Tibial nerve (tissue), 4 donors: ENCODE measurements around the gene AMPD1. TPM values are rescaled to one million over a fixed set of nuclear protein-coding genes. Genes with fewer than 3 reads are reported as not detected.

Source experiments
- DNase-seq, 2 donors: peaks; one replicate each; pipeline ENCODE4 v3.0.0-alpha.2; 2019; ENCODE audit warnings: low spot score in 2 of 2
- H3K27ac ChIP-seq, 4 donors: fragments of 200-600 bp; sonication (generic) in 3 of 4; one replicate each; pipeline ENCODE4 v1.5.1; 2017 to 2019; ENCODE audit warnings: mild to moderate bottlenecking in 1 of 4
- H3K27me3 ChIP-seq, 2 donors: fragments of 200-600 bp; sonication (generic) in 1 of 2; one replicate each; pipeline versions ENCODE4 v1.5.1 to v1.6.0; 2017 to 2019
- H3K36me3 ChIP-seq, 3 donors: fragments of 200-600 bp; sonication (generic); one replicate each; pipeline ENCODE4 v1.5.1; 2018 to 2019
- H3K4me1 ChIP-seq, 4 donors: fragments of 200-600 bp; sonication (generic) in 3 of 4; one replicate each; pipeline ENCODE4 v1.5.1; 2017 to 2019
- H3K4me3 ChIP-seq, 4 donors: fragments of 200-600 bp; sonication (generic) in 3 of 4; one replicate each; pipeline ENCODE4 v1.5.1; 2017 to 2019; ENCODE audit warnings: mild to moderate bottlenecking in 1 of 4, moderate library complexity in 1 of 4
- H3K9me3 ChIP-seq, 4 donors: fragments of 200-600 bp; sonication (generic) in 3 of 4; one replicate each; pipeline ENCODE4 v1.5.1; 2017 to 2019
- EP300 ChIP-seq, 2 donors: sonication (generic); formaldehyde crosslinking; IDR thresholded peaks; one replicate each; pipeline ENCODE4 v1.6.1; 2017; ENCODE audit warnings: antibody characterized with exemption in 2 of 2, mild to moderate bottlenecking in 1 of 2
- POLR2A ChIP-seq, 2 donors: fragments of 450-650 bp; IDR thresholded peaks; one replicate each; pipeline ENCODE4 v1.6.1; 2017; ENCODE audit warnings: antibody characterized with exemption in 2 of 2, mild to moderate bottlenecking in 2 of 2, moderate library complexity in 2 of 2
- WGBS, 2 donors: methylation state at CpG; one replicate each; pipeline ENCODE4 v1.1.5; 2018; 5-methylcytosine and 5-hydroxymethylcytosine counted together
- total RNA-seq, 4 donors: library from RNA; depleted of rRNA; stranded (reverse); fragments of >200 nt; gene quantifications; one replicate each; pipeline ENCODE4 v1.1.0, GENCODE V29; 2016
- TF ChIP-seq, protein P1 (sequence below), 5 experiments: fragments of 200-600 bp in 3 of 5; fragments of 450-650 bp in 2 of 5; sonication (generic) in 3 of 5; IDR thresholded peaks; one replicate each; pipeline ENCODE4 v1.5.1; 2016 to 2019; ENCODE audit warnings: antibody characterized with exemption in 5 of 5, mild to moderate bottlenecking in 3 of 5, moderate library complexity in 2 of 5

AMPD1 gene
- total RNA-seq, 4 donors from 2014 or later, result not detected

DNA sequence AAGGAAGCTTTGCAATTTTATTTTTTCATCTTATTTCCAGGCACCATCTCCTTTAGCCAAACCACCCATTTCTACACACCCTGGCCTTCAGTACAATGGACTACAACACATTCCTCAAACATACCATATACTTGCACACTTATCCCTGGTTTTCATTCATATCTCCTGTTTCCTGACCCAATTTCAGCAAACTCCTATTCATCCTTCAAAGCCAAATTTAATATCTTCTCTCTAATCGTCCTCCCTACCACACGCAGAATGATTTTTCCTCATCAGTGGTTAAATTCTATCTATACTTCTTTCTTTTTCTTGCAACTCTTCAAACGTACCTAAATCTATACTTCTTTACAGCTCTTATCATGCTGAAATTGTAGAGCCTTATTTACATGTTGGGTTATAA lies 28.4 kb downstream of the AMPD1 start:
- no peak overlapping the region for H3K4me3 ChIP-seq
- 88 to 96% methylated on average over 3 of the region's 3 CpGs for WGBS, 2 donors
- peaks cover 0 to 9% (median 0%) of the 10 kb centered on the region in 4 donors for H3K4me1 ChIP-seq
- no peak overlapping the region for H3K27ac ChIP-seq
- no peaks in the 10 kb centered on the region for H3K36me3 ChIP-seq
- no peaks in the 10 kb centered on the region for H3K27me3 ChIP-seq
- no peak for DNase-seq
- no peaks in the 10 kb centered on the region for H3K9me3 ChIP-seq
- TF ChIP-seq, protein P1, sequence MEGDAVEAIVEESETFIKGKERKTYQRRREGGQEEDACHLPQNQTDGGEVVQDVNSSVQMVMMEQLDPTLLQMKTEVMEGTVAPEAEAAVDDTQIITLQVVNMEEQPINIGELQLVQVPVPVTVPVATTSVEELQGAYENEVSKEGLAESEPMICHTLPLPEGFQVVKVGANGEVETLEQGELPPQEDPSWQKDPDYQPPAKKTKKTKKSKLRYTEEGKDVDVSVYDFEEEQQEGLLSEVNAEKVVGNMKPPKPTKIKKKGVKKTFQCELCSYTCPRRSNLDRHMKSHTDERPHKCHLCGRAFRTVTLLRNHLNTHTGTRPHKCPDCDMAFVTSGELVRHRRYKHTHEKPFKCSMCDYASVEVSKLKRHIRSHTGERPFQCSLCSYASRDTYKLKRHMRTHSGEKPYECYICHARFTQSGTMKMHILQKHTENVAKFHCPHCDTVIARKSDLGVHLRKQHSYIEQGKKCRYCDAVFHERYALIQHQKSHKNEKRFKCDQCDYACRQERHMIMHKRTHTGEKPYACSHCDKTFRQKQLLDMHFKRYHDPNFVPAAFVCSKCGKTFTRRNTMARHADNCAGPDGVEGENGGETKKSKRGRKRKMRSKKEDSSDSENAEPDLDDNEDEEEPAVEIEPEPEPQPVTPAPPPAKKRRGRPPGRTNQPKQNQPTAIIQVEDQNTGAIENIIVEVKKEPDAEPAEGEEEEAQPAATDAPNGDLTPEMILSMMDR (IDR thresholded peaks at IDR 0.05), result no peak
- TF ChIP-seq EP300 (IDR thresholded peaks at IDR 0.05) (no peak), POLR2A (IDR thresholded peaks at IDR 0.05) (no peak)

DNA sequence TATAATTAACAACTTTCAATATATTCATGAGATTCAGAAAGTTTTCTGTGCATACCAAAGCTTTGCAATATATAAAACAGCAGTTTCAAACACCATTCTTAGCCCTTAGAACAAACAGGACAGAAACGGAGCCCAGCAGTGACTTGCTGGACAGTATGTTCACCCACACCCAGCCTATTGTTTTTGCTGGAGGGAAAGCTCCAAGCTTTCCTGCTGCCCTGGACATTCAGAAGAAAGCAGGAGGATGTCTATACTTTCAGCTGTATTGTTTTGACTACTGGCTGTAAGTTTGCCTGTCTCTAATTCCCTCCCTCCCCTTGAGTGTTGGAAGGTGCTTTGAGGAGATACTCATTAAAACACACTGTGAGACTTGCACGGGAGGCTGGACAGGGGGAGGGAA lies 35.1 kb downstream of the AMPD1 start:
- H3K27me3 ChIP-seq, result no peaks in the 10 kb centered on the region
- no peaks in the 10 kb centered on the region for H3K4me1 ChIP-seq
- WGBS, 2 donors, result 22 to 31% methylated on average over 2 of the region's 2 CpGs
- H3K27ac ChIP-seq, result no peak overlapping the region
- no peak overlapping the region for H3K4me3 ChIP-seq
- TF ChIP-seq POLR2A (IDR thresholded peaks at IDR 0.05) (no peak), EP300 (IDR thresholded peaks at IDR 0.05) (no peak)
- TF ChIP-seq, protein P1 (IDR thresholded peaks at IDR 0.05), result no peak
- no peaks in the 10 kb centered on the region for H3K36me3 ChIP-seq
- DNase-seq, result no peak
- H3K9me3 ChIP-seq, result no peaks in the 10 kb centered on the region

DNA sequence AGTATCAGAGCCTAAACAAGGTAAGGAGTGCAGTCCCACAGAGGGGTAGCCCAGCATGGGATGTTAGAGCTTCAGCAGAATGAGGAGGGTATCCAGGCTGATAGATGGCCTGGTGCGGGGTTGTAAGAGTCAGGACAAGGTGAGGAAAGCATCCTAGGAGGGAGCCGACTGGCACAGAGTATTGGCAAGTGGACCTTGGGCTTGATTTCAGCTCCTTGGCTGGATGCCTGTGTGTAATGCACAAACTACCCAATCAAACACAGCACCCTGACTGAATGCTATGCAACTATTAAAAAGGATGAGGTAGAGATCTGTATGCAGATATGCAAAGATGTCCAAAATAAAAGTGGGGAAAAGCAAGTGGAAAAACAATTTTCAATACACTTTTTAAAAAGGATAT lies 43.5 kb downstream of the AMPD1 start:
- Histone ChIP-seq H3K36me3 (no peaks in the 10 kb centered on the region), H3K4me3 (no peak overlapping the region), H3K27ac (no peak overlapping the region), H3K9me3 (no peaks in the 10 kb centered on the region), H3K27me3 (no peaks in the 10 kb centered on the region), H3K4me1 (no peaks in the 10 kb centered on the region)
- TF ChIP-seq EP300 (IDR thresholded peaks at IDR 0.05) (no peak), POLR2A (IDR thresholded peaks at IDR 0.05) (no peak)
- TF ChIP-seq, protein P1 (IDR thresholded peaks at IDR 0.05), result no peak
- 83 to 85% methylated on average over 2 of the region's 2 CpGs for WGBS, 2 donors
- DNase-seq, result no peak

DNA sequence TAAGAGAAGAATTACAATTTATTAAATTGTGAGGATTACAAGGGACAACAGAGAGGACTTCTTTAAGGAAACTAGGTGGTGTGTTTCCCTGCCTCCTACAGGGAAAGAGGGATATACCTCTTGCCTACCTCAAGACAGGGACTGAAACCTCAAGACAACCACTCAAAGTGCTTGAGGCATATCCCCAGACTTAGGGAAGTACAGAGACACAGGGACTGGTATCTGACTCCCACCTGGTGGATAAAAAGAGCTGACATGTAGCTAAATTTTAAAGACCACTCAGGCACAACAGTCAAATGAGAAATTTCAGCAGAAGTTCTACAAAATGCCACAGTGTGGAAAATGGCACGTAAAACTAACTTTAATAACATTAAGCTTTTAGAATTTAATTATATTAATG lies 46.8 kb downstream of the AMPD1 start:
- Histone ChIP-seq H3K4me1 (no peaks in the 10 kb centered on the region), H3K36me3 (no peaks in the 10 kb centered on the region), H3K27ac (no peak overlapping the region), H3K27me3 (no peaks in the 10 kb centered on the region), H3K9me3 (no peaks in the 10 kb centered on the region), H3K4me3 (no peak overlapping the region)
- TF ChIP-seq, protein P1 (IDR thresholded peaks at IDR 0.05), result no peak
- TF ChIP-seq EP300 (IDR thresholded peaks at IDR 0.05) (no peak), POLR2A (IDR thresholded peaks at IDR 0.05) (no peak)
- no peak for DNase-seq
- 94 to 95% methylated on average over 1 of the region's 1 CpG for WGBS, 2 donors

DNA sequence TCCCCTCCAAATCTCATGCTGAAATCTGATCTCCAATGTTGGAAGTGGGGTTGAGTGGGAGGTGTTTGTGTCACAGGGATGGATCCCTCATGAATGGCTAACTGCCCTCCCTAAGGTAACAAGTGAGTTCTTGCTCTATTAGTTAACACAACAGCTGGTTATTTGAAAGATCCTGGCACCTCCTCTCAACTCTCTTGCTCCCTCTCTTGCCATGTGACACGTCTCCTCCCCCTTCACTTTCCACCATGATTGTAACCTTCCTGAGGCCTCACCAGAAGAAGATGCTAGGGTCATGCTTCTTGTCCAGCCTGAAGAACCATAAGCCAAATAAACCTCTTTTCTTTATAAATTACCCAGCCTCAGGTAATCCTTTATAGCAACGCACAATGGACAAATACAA lies 54.0 kb downstream of the AMPD1 start:
- H3K36me3 ChIP-seq, result no peaks in the 10 kb centered on the region
- H3K27ac ChIP-seq, result no peak overlapping the region
- H3K4me1 ChIP-seq, result no peaks in the 10 kb centered on the region
- no peak for TF ChIP-seq EP300 (IDR thresholded peaks at IDR 0.05)
- TF ChIP-seq, protein P1 (IDR thresholded peaks at IDR 0.05), result no peak
- TF ChIP-seq POLR2A (IDR thresholded peaks at IDR 0.05), result no peak
- no peak overlapping the region for H3K4me3 ChIP-seq
- H3K9me3 ChIP-seq, result no peaks in the 10 kb centered on the region
- DNase-seq, result no peak
- WGBS, 2 donors, result 83 to 88% methylated on average over 2 of the region's 2 CpGs
- no peaks in the 10 kb centered on the region for H3K27me3 ChIP-seq
